ENCODE results near the gene SUGP1.

The SUGP1 gene

DNA sequence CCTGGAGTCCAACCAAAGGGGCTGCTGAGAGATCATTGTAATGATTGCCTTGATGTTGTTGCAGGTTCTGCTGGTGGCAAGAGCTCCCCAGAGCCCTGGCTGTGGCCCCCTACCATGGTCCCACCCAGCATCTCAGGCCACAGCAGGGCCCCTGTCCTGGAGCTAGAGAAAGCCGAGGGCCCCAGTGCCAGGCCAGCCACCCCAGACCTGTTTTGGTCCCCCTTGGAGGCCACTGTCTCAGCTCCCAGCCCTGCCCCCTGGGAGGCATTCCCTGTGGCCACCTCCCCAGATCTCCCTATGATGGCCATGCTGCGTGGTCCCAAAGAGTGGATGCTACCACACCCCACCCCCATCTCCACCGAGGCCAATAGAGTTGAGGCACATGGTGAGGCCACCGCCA is 93.1 kb downstream of the SUGP1 start:
- DNase-seq (ENCODE audit: low read depth, low spot score): no peak

DNA sequence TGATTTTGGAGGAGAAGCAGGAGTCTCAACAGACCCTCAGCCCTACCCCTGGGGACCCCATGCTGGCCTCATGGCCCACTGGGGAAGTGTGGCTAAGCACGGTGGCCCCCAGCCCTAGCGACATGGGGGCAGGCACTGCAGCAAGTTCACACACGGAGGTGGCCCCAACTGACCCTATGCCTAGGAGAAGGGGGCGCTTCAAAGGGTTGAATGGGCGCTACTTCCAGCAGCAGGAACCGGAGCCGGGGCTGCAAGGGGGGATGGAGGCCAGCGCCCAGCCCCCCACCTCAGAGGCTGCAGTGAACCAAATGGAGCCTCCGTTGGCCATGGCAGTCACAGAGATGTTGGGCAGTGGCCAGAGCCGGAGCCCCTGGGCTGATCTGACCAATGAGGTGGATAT is 93.6 kb downstream of the SUGP1 start:
- no peak for DNase-seq (ENCODE audit: low read depth, low spot score)

DNA sequence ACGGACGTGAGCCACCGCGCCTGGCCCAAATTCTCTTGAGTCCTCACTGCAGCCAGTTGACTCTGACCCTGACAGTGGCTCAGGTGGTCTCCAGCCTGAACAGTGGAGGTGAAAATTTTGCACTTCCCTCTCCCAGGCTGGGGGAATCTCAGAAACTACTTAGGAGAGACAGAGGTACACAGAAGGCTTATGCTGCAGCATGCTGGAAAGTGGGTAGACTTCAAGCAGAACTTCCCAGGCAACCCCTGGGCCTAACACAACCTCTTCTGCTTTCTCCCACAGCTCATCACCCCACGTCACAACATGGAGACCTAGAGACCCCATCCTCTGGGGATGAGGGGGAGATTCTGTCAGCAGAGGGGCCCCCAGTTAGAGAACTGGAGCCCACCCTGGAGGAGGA is 94.1 kb downstream of the SUGP1 start:
- DNase-seq (ENCODE audit: low read depth, low spot score): no peak

Data from activated naive CD8-positive, alpha-beta T cell treated with anti-CD3 and anti-CD28 coated beads, Interleukin-2, amount 50 U/mL, for 16 hours (primary cell).